Uterus (tissue), 4 donors: Measurements from ENCODE around the gene PRR5L. TPM values are rescaled to one million over a fixed set of nuclear protein-coding genes. Genes with fewer than 3 reads are reported as not detected.

Experiments
- DNase-seq, 2 donors: peaks; one replicate each; pipeline ENCODE4 v3.0.0-alpha.2; 2019 to 2020
- H3K27ac ChIP-seq, 2 donors: fragments of 200-600 bp; sonication (generic); 1 replicate in 1 of 2; 2 replicates in 1 of 2; pipeline ENCODE4 v1.5.1; 2016 to 2018
- H3K27me3 ChIP-seq, 2 donors: fragments of 200-600 bp; sonication (generic); one replicate each; pipeline ENCODE4 v1.5.1; 2018 to 2019; ENCODE audit warnings: control low read depth in 1 of 2
- H3K36me3 ChIP-seq, 2 donors: fragments of 200-600 bp; sonication (generic); one replicate each; pipeline ENCODE4 v1.5.1; 2019; ENCODE audit warnings: control low read depth in 1 of 2
- H3K4me1 ChIP-seq, 2 donors: fragments of 200-600 bp; sonication (generic); one replicate each; pipeline ENCODE4 v1.5.1; 2018 to 2019; ENCODE audit warnings: control low read depth in 1 of 2
- H3K4me3 ChIP-seq, 2 donors: fragments of 200-600 bp; sonication (generic); 1 replicate in 1 of 2; 2 replicates in 1 of 2; pipeline ENCODE4 v1.5.1; 2018 to 2019; ENCODE audit warnings: mild to moderate bottlenecking in 1 of 2
- H3K9me3 ChIP-seq, 2 donors: fragments of 200-600 bp; sonication (generic); one replicate each; pipeline ENCODE4 v1.5.1; 2019; ENCODE audit warnings: control low read depth in 1 of 2
- POLR2A ChIP-seq, 2 donors: fragments of 450-650 bp; IDR thresholded peaks; one replicate each; pipeline ENCODE4 v1.6.1; 2016; ENCODE audit warnings: antibody characterized with exemption in 2 of 2, mild to moderate bottlenecking in 1 of 2, moderate library complexity in 1 of 2
- intact Hi-C: fragments of 100-400 bp; cut with DNase I; formaldehyde crosslinking; loops from one replicate; pipeline ENCODE4 v1.15.1; 2023; ENCODE audit warnings: low total_unique reads
- total RNA-seq, 4 donors: library from RNA; depleted of rRNA in 3 of 4; stranded (reverse); fragments of >200 nt in 3 of 4; gene quantifications; one replicate each; pipeline versions ENCODE4 v1.1.0 to v1.2.4, GENCODE V29; 2014 to 2023
- TF ChIP-seq, protein P1 (sequence below), 4 experiments: fragments of 200-600 bp in 2 of 4; fragments of 450-650 bp in 2 of 4; sonication (generic) in 2 of 4; IDR thresholded peaks; one replicate each; pipeline ENCODE4 v1.5.1; 2016 to 2019; ENCODE audit warnings: antibody characterized with exemption in 4 of 4, mild to moderate bottlenecking in 2 of 4, moderate library complexity in 1 of 4
- donor health status: DM: yes; HTN: yes; CAD: no.

PRR5L gene
- total RNA-seq, 4 donors from 2014 or later: 7.7 to 62.1 (median 27.8) TPM

DNA sequence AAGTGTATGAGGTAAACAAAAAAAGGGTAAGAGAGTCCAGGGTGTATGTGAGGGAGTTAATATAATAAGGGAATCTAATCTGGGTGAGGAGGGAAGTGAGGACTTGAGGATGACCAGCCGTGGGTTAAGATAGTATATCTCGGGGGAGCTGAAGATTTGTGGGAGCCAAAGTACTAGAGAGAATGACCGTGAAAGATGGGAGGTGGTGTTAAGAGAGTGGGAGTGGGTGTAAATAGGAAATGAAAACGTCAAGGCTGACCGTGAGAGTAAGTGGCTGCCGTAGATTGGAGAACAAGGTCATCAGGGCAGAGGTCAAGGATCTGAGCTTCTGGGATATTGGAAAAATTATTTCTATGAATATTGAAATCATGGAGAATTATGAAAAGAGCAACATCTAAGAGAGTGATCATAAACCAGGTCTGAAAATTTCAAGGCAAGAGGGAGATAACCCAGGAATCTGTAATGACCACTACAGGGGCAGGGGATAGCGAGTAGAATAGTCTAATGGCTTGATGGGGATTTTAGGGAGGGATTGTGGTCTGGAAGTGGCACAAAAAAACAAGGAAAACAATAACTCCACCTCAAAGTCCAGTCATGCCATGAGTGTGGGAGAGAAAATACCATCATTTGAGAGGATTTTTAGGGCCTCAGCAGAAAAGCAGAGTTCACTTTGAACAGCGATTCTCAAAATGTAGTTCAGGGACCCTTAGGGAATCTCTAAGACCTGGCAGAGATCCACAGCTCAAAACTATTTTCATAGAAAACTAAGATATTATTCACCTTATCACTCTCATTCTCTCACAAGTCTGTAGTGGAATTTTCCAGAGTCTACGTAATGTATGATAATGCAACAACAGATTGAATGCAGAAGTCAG, 72.0 kb downstream of the PRR5L start:
- Histone ChIP-seq H3K27me3 (no peaks in the 10 kb centered on the region), H3K4me1 (no peaks in the 10 kb centered on the region), H3K27ac (peak overlapping the region in 1 of 2 donors; percentile 13), H3K4me3 (no peak overlapping the region), H3K9me3 (no peaks in the 10 kb centered on the region), H3K36me3 (no peaks in the 10 kb centered on the region)
- TF ChIP-seq, protein P1, sequence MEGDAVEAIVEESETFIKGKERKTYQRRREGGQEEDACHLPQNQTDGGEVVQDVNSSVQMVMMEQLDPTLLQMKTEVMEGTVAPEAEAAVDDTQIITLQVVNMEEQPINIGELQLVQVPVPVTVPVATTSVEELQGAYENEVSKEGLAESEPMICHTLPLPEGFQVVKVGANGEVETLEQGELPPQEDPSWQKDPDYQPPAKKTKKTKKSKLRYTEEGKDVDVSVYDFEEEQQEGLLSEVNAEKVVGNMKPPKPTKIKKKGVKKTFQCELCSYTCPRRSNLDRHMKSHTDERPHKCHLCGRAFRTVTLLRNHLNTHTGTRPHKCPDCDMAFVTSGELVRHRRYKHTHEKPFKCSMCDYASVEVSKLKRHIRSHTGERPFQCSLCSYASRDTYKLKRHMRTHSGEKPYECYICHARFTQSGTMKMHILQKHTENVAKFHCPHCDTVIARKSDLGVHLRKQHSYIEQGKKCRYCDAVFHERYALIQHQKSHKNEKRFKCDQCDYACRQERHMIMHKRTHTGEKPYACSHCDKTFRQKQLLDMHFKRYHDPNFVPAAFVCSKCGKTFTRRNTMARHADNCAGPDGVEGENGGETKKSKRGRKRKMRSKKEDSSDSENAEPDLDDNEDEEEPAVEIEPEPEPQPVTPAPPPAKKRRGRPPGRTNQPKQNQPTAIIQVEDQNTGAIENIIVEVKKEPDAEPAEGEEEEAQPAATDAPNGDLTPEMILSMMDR (IDR thresholded peaks at IDR 0.05): no peak
- no peak for TF ChIP-seq POLR2A (IDR thresholded peaks at IDR 0.05)
- intact Hi-C loops: no loop called here
- DNase-seq: no peak

DNA sequence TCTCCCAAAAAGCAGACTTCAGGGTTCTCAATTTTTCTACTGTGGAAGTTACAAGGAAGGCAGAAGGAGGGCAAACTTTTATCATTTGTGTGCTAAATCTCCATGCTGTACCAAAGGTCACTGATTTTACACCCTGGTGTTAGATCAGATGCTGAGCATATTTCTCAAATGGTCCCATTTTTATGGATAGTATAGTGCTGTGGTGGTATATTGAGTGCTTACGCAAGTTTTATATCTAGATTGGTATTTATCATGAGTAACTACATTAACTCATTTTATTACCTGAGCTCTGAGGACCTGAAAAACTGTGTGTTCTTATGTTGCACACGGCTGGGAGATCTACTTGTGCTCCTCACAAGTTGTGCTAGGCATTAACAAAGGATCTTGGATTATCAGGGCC, 75.1 kb downstream of the PRR5L start:
- intact Hi-C loops: no loop called here
- no peaks in the 10 kb centered on the region for H3K36me3 ChIP-seq

DNA sequence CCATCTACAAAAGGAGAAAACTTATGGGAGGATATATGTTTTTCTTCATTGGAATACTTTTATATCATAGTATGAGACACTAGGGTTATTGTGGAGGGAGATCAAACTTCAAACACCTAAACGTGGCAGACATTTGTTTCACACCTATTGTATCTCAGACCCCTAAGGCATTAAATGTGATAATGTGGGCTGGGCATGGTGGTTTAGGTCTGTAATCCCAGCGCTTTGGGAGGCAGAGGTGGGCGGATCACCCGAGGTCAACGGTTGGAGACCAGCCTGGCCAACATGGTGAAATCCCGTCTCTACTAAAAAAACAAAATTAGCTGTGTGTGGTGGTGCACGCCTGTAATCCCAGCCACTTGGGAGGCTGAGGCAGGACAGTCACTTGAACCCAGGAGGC, 75.5 kb downstream of the PRR5L start:
- Histone ChIP-seq H3K4me1 (no peaks in the 10 kb centered on the region), H3K36me3 (no peaks in the 10 kb centered on the region), H3K27me3 (no peaks in the 10 kb centered on the region), H3K27ac (no peak overlapping the region), H3K4me3 (no peak overlapping the region), H3K9me3 (no peaks in the 10 kb centered on the region)
- DNase-seq: no peak
- intact Hi-C loops: no loop called here
- TF ChIP-seq, protein P1 (IDR thresholded peaks at IDR 0.05): no peak
- no peak for TF ChIP-seq POLR2A (IDR thresholded peaks at IDR 0.05)

More for the DNA sequence above, 75.1 kb downstream of the PRR5L start:
- no peak for DNase-seq
- Histone ChIP-seq H3K4me3 (no peak overlapping the region), H3K9me3 (no peaks in the 10 kb centered on the region), H3K4me1 (no peaks in the 10 kb centered on the region), H3K27ac (no peak overlapping the region), H3K27me3 (no peaks in the 10 kb centered on the region)
- TF ChIP-seq POLR2A (IDR thresholded peaks at IDR 0.05): no peak
- TF ChIP-seq, protein P1 (IDR thresholded peaks at IDR 0.05): no peak

DNA sequence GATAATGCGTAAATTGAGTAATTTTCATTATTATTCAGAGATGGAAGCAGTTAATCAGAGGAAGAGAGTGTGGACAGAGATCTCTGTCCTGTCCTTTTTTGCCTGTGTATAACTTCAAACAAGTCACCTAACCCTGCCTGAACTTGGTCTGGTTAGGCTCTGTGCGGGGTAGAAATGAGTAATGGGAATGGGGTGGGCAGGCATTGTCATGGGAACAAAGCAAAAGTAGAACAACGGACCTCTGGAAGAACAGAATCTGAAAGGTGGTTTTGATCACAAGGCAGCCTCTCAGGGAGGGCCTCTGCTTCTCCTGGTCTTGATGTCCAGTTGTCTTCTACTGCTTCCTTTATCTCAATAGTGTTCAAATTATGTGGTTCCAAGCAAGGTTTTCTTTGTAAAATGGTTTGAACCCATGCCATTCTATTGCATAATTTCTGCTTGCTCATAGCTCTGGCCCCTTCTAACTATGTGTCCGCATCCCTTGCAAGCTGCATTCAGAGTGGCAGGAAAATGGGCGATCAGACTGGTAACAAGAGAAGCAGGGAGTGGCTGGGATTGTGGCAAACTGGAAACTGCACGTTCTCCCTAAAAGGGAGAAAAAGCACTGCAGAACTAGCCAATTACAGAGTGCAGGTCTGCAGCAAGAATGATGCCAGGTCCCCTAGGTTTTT, 76.1 kb downstream of the PRR5L start:
- intact Hi-C loops: no loop called here
- Histone ChIP-seq H3K4me3 (no peak overlapping the region), H3K27ac (no peak overlapping the region), H3K4me1 (peaks cover 0 to 2% of the 10 kb centered on the region in 2 donors), H3K27me3 (no peaks in the 10 kb centered on the region), H3K9me3 (no peaks in the 10 kb centered on the region), H3K36me3 (no peaks in the 10 kb centered on the region)
- DNase-seq: no peak
- TF ChIP-seq, protein P1 (IDR thresholded peaks at IDR 0.05): no peak
- no peak for TF ChIP-seq POLR2A (IDR thresholded peaks at IDR 0.05)
